Epithelial cell of proximal tubule (primary cell): ENCODE results near the gene WAS. TPM values are rescaled to one million over a fixed set of nuclear protein-coding genes. Genes with fewer than 3 reads are reported as not detected.
"Not testable (repeated sequence)": the region's sequence is repeated elsewhere in the genome, so short reads cannot be mapped to it uniquely, and the experiment has no call there.

Experiments used
- DNase-seq: peaks from one replicate; pipeline ENCODE4 v3.0.0-alpha.2; 2011; ENCODE audit warnings: low read depth
- H3K4me3 ChIP-seq: 2 replicates; pipeline ENCODE4 v1.5.1; 2011; ENCODE audit warnings: low read depth, mild to moderate bottlenecking, low read length
- total RNA-seq: library from RNA; depleted of rRNA; stranded (reverse); fragments of >200 nt; gene quantifications from 2 replicates; pipeline ENCODE4 v1.2.3, GENCODE V29; 2015
- TF ChIP-seq, protein P1 (sequence below): conservative IDR thresholded peaks from 2 replicates; pipeline ENCODE4 v1.5.1; 2012; ENCODE audit warnings: low read depth, mild to moderate bottlenecking, low read length

Gene WAS
- total RNA-seq, 1 donor from 2014 or later, result not detected

- DNase-seq, result no peak
- TF ChIP-seq, protein P1, sequence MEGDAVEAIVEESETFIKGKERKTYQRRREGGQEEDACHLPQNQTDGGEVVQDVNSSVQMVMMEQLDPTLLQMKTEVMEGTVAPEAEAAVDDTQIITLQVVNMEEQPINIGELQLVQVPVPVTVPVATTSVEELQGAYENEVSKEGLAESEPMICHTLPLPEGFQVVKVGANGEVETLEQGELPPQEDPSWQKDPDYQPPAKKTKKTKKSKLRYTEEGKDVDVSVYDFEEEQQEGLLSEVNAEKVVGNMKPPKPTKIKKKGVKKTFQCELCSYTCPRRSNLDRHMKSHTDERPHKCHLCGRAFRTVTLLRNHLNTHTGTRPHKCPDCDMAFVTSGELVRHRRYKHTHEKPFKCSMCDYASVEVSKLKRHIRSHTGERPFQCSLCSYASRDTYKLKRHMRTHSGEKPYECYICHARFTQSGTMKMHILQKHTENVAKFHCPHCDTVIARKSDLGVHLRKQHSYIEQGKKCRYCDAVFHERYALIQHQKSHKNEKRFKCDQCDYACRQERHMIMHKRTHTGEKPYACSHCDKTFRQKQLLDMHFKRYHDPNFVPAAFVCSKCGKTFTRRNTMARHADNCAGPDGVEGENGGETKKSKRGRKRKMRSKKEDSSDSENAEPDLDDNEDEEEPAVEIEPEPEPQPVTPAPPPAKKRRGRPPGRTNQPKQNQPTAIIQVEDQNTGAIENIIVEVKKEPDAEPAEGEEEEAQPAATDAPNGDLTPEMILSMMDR, result no peak
Observed at GRCh38 chrX:48688531-48689150, 5.0 kb downstream of the WAS start.

GRCh38 chrX:48689208-48689920, 5.8 kb downstream of the WAS start:
- no peak for DNase-seq
- TF ChIP-seq, protein P1, result no peak
- H3K4me3 ChIP-seq, result no peak overlapping the region

More at GRCh38 chrX:48688531-48689150, 5.0 kb downstream of the WAS start:
- H3K4me3 ChIP-seq, result no peak overlapping the region

DNA sequence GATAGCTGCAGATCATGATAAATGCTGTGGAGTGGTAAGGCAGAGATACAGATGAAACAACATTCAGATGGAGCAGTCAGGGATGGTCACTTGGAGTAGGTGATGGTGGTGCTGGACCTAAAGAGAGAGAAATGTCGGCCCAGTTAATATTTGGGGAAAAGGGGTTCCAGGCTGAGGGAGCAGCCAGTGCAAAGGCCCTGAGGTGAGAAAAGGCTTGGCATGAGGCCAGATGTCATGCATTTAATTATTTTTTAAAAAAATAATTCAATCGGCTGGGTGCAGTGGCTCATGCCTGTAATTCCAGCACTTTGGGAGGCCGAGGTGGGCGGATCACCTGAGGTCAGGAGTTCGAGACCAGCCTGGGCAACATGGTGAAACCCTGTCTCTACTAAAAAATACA, 8.1 kb downstream of the WAS start:
- DNase-seq, H3K4me3 ChIP-seq: not testable (repeated sequence)

- no peak for DNase-seq
- TF ChIP-seq, protein P1, result no peak
- no peak overlapping the region for H3K4me3 ChIP-seq
Observed at GRCh38 chrX:48694776-48695533, 11.4 kb downstream of the WAS start.

- peak overlapping the region; percentile 67 for H3K4me3 ChIP-seq
- TF ChIP-seq, protein P1, result no peak
- DNase-seq, result no peak
Observed at GRCh38 chrX:48695534-48695896, 11.9 kb downstream of the WAS start.

DNA sequence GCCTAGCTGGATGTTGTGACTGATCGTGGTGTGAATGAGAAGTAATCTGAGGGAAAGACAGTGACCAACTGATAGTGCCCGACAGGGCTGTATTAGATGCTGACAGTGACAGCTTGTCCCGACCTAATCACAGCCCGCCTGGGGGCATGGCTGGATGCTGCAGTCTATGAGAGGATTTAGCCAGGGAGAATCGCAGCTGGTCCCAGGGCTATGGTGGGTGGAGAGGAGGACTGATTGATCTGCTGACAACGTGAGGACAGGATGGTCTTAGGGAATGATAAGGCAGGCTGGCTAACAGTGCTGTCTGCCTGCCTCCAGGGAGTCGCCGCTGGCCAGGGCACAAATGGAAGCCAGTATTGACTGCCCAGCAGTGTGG, 12.3 kb downstream of the WAS start:
- peak overlapping the region; percentile 67 for H3K4me3 ChIP-seq
- TF ChIP-seq, protein P1, result no peak
- no peak for DNase-seq

- H3K4me3 ChIP-seq, result peak within 1 kb of the TSS; percentile 67
- DNase-seq, result no peak
- TF ChIP-seq, protein P1, result no peak
Observed at GRCh38 chrX:48696301-48696908, 12.8 kb downstream of the WAS start, which contains the start of gene SUV39H1. SUV39H1 (plus strand) TSS chrX:48696734; CDS start chrX:48696785, 51 bp downstream.
